Endothelial cell of umbilical vein (primary cell): Measurements from ENCODE around the gene MBTPS1. TPM values are rescaled to one million over a fixed set of nuclear protein-coding genes. Genes with fewer than 3 reads are reported as not detected.

Source experiments
- BruUV-seq: library from RNA; stranded (reverse); fragments of 400-500 nt; replicated peaks from 2 replicates; lab custom pipeline; 2021; lab: Mats Ljungman, UMichigan
- CTCF ChIA-PET: fragments of 300-600, 350-600 bp; sonication (Branson Sonifier 250); formaldehyde crosslinking; loops from one replicate; lab custom pipeline; 2021; ENCODE audit warnings: antibody characterized with exemption, inconsistent platforms; lab: Charles Lee
- POLR2A ChIA-PET: fragments of 300-600, 350-600 bp; sonication (Branson Sonifier 250); formaldehyde crosslinking; loops from one replicate; lab custom pipeline; 2021; ENCODE audit warnings: antibody characterized with exemption, inconsistent platforms; lab: Charles Lee
- DNase-seq: peaks from one replicate; pipeline ENCODE4 v3.0.0-alpha.2; 2011; ENCODE audit warnings: low read depth, low spot score
- FAIRE-seq: peaks from 2 replicates; lab custom pipeline; 2011; peaks lifted over from hg19 to GRCh38; lab: Jason Lieb, UNC
- H2AFZ ChIP-seq: 2 replicates; pipeline ENCODE4 v1.6.0; 2012; ENCODE audit warnings: low read depth, low read length, control low read depth, inconsistent platforms
- H3K27ac ChIP-seq: 2 replicates; pipeline ENCODE4 v1.5.1; 2011; ENCODE audit warnings: low read depth, mild to moderate bottlenecking, control low read depth, low read length, moderate library complexity; ENCODE audit not compliant: insufficient read depth
- H3K27me3 ChIP-seq, 2 experiments: 2 replicates each; pipeline versions ENCODE4 v1.6.0 to v1.6.1; 2011; ENCODE audit warnings: low read length in 2 of 2, mixed read lengths in 1 of 2; ENCODE audit not compliant: control insufficient read depth in 2 of 2, insufficient read depth in 2 of 2
- H3K36me3 ChIP-seq, 2 experiments: 2 replicates in 1 of 2; 3 replicates in 1 of 2; pipeline ENCODE4 v1.5.1; 2011; ENCODE audit warnings: low read length in 2 of 2, mild to moderate bottlenecking in 1 of 2, moderate library complexity in 1 of 2; ENCODE audit not compliant: control insufficient read depth in 2 of 2, insufficient read depth in 2 of 2; ENCODE audit errors: extremely low read depth in 1 of 2
- H3K4me1 ChIP-seq: 3 replicates; pipeline ENCODE4 v1.5.1; 2011; ENCODE audit warnings: mild to moderate bottlenecking, low read length; ENCODE audit not compliant: control insufficient read depth, insufficient read depth; ENCODE audit errors: extremely low read depth
- H3K4me2 ChIP-seq: 2 replicates; pipeline ENCODE4 v1.6.1; 2011; ENCODE audit warnings: low read length, control low read depth, mixed read lengths; ENCODE audit not compliant: insufficient read depth
- H3K4me3 ChIP-seq, 3 experiments: fragments of 200-600 bp in 1 of 3; sonication (generic), shearing (Covaris generic) in 1 of 3; replicated peaks in 1 of 3; 2 replicates each; pipeline ENCODE4 v1.5.1; 2011 to 2016; ENCODE audit warnings: control low read depth in 3 of 3, low read length in 3 of 3, mild to moderate bottlenecking in 2 of 3, inconsistent platforms in 1 of 3, low read depth in 1 of 3, moderate library complexity in 1 of 3; ENCODE audit not compliant: insufficient read depth in 1 of 3
- H3K79me2 ChIP-seq: 2 replicates; pipeline ENCODE4 v1.6.0; 2012; ENCODE audit warnings: low read length, inconsistent platforms; ENCODE audit not compliant: control insufficient read depth, insufficient read depth
- H3K9ac ChIP-seq: replicated peaks from 2 replicates; pipeline ENCODE3; 2011; ENCODE audit warnings: low read length, control low read depth; ENCODE audit not compliant: insufficient read depth; ENCODE audit errors: extremely low read depth
- H3K9me1 ChIP-seq: replicated peaks from 3 replicates; pipeline ENCODE4 v1.6.0; 2011; ENCODE audit warnings: mild to moderate bottlenecking, low read length; ENCODE audit not compliant: control insufficient read depth, insufficient read depth; ENCODE audit errors: extremely low read depth
- H3K9me3 ChIP-seq: replicated peaks from 2 replicates; pipeline ENCODE4 v1.5.1; 2012; ENCODE audit warnings: low read length, inconsistent platforms; ENCODE audit not compliant: control insufficient read depth, insufficient read depth
- H4K20me1 ChIP-seq: replicated peaks from 2 replicates; pipeline ENCODE3; 2011; ENCODE audit warnings: mild to moderate bottlenecking, low read length; ENCODE audit not compliant: control insufficient read depth, insufficient read depth; ENCODE audit errors: extremely low read depth
- EZH2 ChIP-seq: IDR thresholded peaks from 2 replicates; pipeline ENCODE4 v1.6.1; 2012; ENCODE audit warnings: borderline replicate concordance, low read depth, mild to moderate bottlenecking, moderate library complexity, low read length, inconsistent platforms; ENCODE audit not compliant: severe bottlenecking
- FOS ChIP-seq: IDR thresholded peaks from 2 replicates; pipeline ENCODE4 v1.6.1; 2011; ENCODE audit warnings: mild to moderate bottlenecking, low read length, moderate library complexity, borderline replicate concordance; ENCODE audit not compliant: insufficient read depth
- GATA2 ChIP-seq: IDR thresholded peaks from 2 replicates; pipeline ENCODE4 v1.7.0; 2011; ENCODE audit warnings: low read depth, mild to moderate bottlenecking, moderate library complexity, mixed read lengths, low read length; ENCODE audit not compliant: insufficient read length, insufficient read depth
- JUN ChIP-seq: IDR thresholded peaks from 2 replicates; pipeline ENCODE4 v1.6.1; 2011; ENCODE audit warnings: borderline replicate concordance, low read depth; ENCODE audit not compliant: insufficient read length, insufficient read depth
- MYC ChIP-seq: IDR thresholded peaks from one replicate; pipeline ENCODE4 v1.6.1; 2011; ENCODE audit warnings: mild to moderate bottlenecking, low read depth, low read length
- POLR2A ChIP-seq: IDR thresholded peaks from 2 replicates; pipeline ENCODE4 v1.6.1; 2012; ENCODE audit warnings: low read depth, mild to moderate bottlenecking, control low read depth, low read length
- POLR2AphosphoS5 ChIP-seq: IDR thresholded peaks from 2 replicates; pipeline ENCODE4 v1.6.1; 2012; ENCODE audit warnings: low read depth, mild to moderate bottlenecking, control low read depth, low read length, moderate library complexity; ENCODE audit not compliant: insufficient read depth
- dilution Hi-C: fragments of 300-500 bp; cut with MboI; formaldehyde crosslinking; loops from one replicate; pipeline ENCODE4 v1.15.0; 2019; ENCODE audit warnings: low sequenced_read_pairs; ENCODE audit not compliant: extremely low pct_ligation_motif_present
- intact Hi-C: fragments of 100-400 bp; cut with micrococcal nuclease; formaldehyde crosslinking; loops from one replicate; pipeline ENCODE4 v1.10.0; 2022
- polyA plus RNA-seq, 4 experiments: library from polyadenylated mRNA; depleted of rRNA in 3 of 4; stranded (reverse) in 3 of 4; unstranded in 1 of 4; fragments of >200 nt; gene quantifications; 2 replicates each; pipeline versions ENCODE4 v1.2.1 to v1.2.3, GENCODE V29; 2011 to 2012; ENCODE audit warnings: missing spikeins in 1 of 4
- total RNA-seq: library from RNA; stranded (reverse); gene quantifications from 2 replicates; pipeline ENCODE4 v1.2.3, GENCODE V29; 2021
- TF ChIP-seq, protein P1 (sequence below), 2 donors: IDR thresholded peaks; 1 replicate in 1 of 2; 2 replicates in 1 of 2; pipeline ENCODE4 v1.5.1; 2011; ENCODE audit warnings: low read length in 2 of 2, mild to moderate bottlenecking in 2 of 2, moderate library complexity in 2 of 2, control low read depth in 1 of 2, inconsistent platforms in 1 of 2, low read depth in 1 of 2; ENCODE audit not compliant: insufficient read depth in 1 of 2; ENCODE audit errors: extremely low read depth in 1 of 2
- TF ChIP-seq, protein P2 (sequence below): IDR thresholded peaks from 2 replicates; pipeline ENCODE4 v1.6.1; 2011; ENCODE audit not compliant: insufficient read depth, insufficient read length

The MBTPS1 gene
- total and polyA plus RNA-seq, 2 donors (not counting 3 experiments of a cell fraction or from before 2014, with no cell fraction given), result 82.3 to 99.6 TPM

DNA sequence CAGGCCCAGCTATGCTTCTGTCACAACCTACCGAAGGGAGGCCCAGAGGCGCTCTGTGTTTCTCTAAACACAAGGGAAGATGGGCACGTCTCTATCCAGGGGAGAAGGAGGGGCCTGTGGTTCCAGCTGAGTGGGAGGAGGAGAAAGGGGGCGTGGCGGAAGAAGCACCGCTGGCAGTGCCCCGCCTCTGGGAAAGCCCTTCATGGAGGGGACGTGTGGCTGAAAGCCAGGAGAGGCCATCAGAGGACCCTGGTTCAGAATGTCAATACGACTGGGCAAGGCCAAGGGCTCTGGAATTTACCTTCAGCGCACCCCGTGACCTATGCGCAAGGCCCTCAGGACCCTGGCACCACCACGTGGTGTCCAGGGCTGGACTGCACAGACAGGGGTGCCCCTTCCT is 61.8 kb downstream of the MBTPS1 start:
- peaks cover 6 to 42% of the 10 kb centered on the region in 2 experiments for H3K36me3 ChIP-seq
- intact Hi-C loops, result no loop called here
- H3K4me3 ChIP-seq, result no peak overlapping the region
- no peaks in the 10 kb centered on the region for H3K79me2 ChIP-seq
- TF ChIP-seq MYC (no peak), POLR2A (no peak)
- TF ChIP-seq, protein P1, sequence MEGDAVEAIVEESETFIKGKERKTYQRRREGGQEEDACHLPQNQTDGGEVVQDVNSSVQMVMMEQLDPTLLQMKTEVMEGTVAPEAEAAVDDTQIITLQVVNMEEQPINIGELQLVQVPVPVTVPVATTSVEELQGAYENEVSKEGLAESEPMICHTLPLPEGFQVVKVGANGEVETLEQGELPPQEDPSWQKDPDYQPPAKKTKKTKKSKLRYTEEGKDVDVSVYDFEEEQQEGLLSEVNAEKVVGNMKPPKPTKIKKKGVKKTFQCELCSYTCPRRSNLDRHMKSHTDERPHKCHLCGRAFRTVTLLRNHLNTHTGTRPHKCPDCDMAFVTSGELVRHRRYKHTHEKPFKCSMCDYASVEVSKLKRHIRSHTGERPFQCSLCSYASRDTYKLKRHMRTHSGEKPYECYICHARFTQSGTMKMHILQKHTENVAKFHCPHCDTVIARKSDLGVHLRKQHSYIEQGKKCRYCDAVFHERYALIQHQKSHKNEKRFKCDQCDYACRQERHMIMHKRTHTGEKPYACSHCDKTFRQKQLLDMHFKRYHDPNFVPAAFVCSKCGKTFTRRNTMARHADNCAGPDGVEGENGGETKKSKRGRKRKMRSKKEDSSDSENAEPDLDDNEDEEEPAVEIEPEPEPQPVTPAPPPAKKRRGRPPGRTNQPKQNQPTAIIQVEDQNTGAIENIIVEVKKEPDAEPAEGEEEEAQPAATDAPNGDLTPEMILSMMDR (IDR thresholded peaks at IDR 0.05; ENCODE audit: extremely low read depth in 1 of 2, insufficient read depth in 1 of 2, low read depth in 1 of 2, low read length in 2 of 2), result no peak
- ChIA-PET CTCF (interaction anchor here (1.1 to 1.7 kb wide), 2 partner anchors 12 to 98 kb away, joined by 3 to 5 read pairs; partner anchors contain the start of gene SLC38A8), POLR2A (no interaction called here)
- H3K4me2 ChIP-seq, result no peak overlapping the region
- no peak overlapping the region for H3K27ac ChIP-seq
- no peaks in the 10 kb centered on the region for H3K27me3 ChIP-seq
- no peak overlapping the region for H3K9ac ChIP-seq
- no TSS peak for BruUV-seq
- dilution Hi-C loops, result no loop called here
- no peaks in the 10 kb centered on the region for H4K20me1 ChIP-seq
- no peaks in the 10 kb centered on the region for H3K9me1 ChIP-seq
- H3K9me3 ChIP-seq, result no peaks in the 10 kb centered on the region
- no peaks in the 10 kb centered on the region for H3K4me1 ChIP-seq
- H2AFZ ChIP-seq, result no peak overlapping the region
- DNase-seq (no peak), FAIRE-seq (no peak)

DNA sequence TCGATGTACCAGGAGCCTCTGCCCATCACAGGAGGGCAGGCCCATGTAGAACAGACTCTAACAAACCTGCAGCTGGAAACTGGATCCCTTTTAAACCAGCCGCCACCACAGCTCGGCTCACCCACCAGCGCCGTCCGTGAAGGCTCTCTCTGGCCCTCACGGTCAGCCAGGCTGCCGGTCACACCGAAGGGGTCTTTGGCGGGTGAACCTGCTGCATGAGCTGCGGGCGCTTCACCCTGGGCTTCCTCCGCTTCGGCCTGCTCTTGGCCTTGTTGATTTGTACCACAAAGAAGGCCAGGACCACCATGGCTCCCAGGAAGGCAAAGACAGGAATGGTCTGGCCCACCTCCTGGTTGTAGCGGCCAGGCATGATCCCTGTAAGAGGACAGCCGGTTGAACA is 62.5 kb downstream of the MBTPS1 start:
- ChIA-PET POLR2A (no interaction called here), CTCF (interaction anchor here (0.8 to 1.7 kb wide), 2 partner anchors 9 to 98 kb away, joined by 3 to 5 read pairs; no protein-coding TSS in a partner anchor)
- H3K4me2 ChIP-seq, result no peak overlapping the region
- no TSS peak for BruUV-seq
- H3K27ac ChIP-seq, result no peak overlapping the region
- no peak overlapping the region for H2AFZ ChIP-seq
- DNase-seq (no peak), FAIRE-seq (no peak)
- no peak overlapping the region for H3K9ac ChIP-seq
- TF ChIP-seq, protein P1 (IDR thresholded peaks at IDR 0.05; ENCODE audit: extremely low read depth in 1 of 2, insufficient read depth in 1 of 2, low read depth in 1 of 2, low read length in 2 of 2), result no peak
- TF ChIP-seq POLR2A (no peak), GATA2 (no peak), EZH2 (no peak), FOS (no peak), JUN (no peak), POLR2AphosphoS5 (no peak), MYC (no peak)
- TF ChIP-seq, protein P2, sequence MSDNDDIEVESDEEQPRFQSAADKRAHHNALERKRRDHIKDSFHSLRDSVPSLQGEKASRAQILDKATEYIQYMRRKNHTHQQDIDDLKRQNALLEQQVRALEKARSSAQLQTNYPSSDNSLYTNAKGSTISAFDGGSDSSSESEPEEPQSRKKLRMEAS, result no peak
- H3K9me1 ChIP-seq, result no peaks in the 10 kb centered on the region
- dilution Hi-C loops, result no loop called here
- H3K4me1 ChIP-seq, result no peaks in the 10 kb centered on the region
- H3K9me3 ChIP-seq, result no peaks in the 10 kb centered on the region
- H4K20me1 ChIP-seq, result no peaks in the 10 kb centered on the region
- H3K36me3 ChIP-seq, result peaks cover 6 to 44% of the 10 kb centered on the region in 2 experiments
- intact Hi-C loops, result no loop called here
- no peaks in the 10 kb centered on the region for H3K27me3 ChIP-seq
- no peak overlapping the region for H3K4me3 ChIP-seq
- H3K79me2 ChIP-seq, result no peaks in the 10 kb centered on the region
